Measurements from ENCODE around the gene RAET1G. TPM values are rescaled to one million over a fixed set of nuclear protein-coding genes. Genes with fewer than 3 reads are reported as not detected.

Gene RAET1G
- total and polyA plus RNA-seq, 2 donors (not counting 3 experiments of a cell fraction or from before 2014, with no cell fraction given) = 1.6 to 2.1 TPM

DNA sequence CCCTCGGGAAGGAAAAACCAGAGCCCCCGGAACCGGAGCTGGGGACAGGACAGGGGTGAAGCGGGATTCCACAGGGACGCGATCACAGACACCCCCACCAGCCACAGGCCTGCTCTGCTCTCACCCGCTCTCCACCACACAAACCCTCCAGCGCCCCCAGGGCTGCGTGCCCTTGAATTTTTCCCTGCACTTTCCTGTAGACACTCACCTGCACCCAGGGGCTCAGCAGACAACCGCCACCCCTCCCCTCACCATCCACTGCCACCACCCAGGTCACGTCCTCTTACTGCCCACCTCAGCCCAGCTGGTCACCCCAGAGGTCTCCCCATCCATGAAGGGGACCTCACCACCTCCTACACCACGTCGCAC lies 19.5 kb upstream of the RAET1G start:
- H3K4me2 ChIP-seq (ENCODE audit: insufficient read depth, low read length) = peak overlapping the region; percentile 90
- peaks cover 23 to 31% of the 10 kb centered on the region in 2 experiments for H3K27me3 ChIP-seq (ENCODE audit: control insufficient read depth in 2 of 2, insufficient read depth in 2 of 2, low read length in 2 of 2)
- TF ChIP-seq POLR2AphosphoS5 (IDR thresholded peaks at IDR 0.05; ENCODE audit: insufficient read depth, low read depth, low read length) (no peak), MYC (IDR thresholded peaks at IDR 0.05; ENCODE audit: low read depth, low read length) (no peak), POLR2A (IDR thresholded peaks at IDR 0.05; ENCODE audit: low read depth, low read length) (no peak), FOS (IDR thresholded peaks at IDR 0.05; ENCODE audit: borderline replicate concordance, insufficient read depth, low read length) (no peak), JUN (IDR thresholded peaks at IDR 0.05; ENCODE audit: borderline replicate concordance, insufficient read depth, insufficient read length, low read depth) (no peak)
- TF ChIP-seq, protein P1, sequence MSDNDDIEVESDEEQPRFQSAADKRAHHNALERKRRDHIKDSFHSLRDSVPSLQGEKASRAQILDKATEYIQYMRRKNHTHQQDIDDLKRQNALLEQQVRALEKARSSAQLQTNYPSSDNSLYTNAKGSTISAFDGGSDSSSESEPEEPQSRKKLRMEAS (IDR thresholded peaks at IDR 0.05; ENCODE audit: insufficient read depth, insufficient read length) = no peak
- TF ChIP-seq, protein P2, sequence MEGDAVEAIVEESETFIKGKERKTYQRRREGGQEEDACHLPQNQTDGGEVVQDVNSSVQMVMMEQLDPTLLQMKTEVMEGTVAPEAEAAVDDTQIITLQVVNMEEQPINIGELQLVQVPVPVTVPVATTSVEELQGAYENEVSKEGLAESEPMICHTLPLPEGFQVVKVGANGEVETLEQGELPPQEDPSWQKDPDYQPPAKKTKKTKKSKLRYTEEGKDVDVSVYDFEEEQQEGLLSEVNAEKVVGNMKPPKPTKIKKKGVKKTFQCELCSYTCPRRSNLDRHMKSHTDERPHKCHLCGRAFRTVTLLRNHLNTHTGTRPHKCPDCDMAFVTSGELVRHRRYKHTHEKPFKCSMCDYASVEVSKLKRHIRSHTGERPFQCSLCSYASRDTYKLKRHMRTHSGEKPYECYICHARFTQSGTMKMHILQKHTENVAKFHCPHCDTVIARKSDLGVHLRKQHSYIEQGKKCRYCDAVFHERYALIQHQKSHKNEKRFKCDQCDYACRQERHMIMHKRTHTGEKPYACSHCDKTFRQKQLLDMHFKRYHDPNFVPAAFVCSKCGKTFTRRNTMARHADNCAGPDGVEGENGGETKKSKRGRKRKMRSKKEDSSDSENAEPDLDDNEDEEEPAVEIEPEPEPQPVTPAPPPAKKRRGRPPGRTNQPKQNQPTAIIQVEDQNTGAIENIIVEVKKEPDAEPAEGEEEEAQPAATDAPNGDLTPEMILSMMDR (IDR thresholded peaks at IDR 0.05; ENCODE audit: extremely low read depth in 1 of 2, insufficient read depth in 1 of 2, low read depth in 1 of 2, low read length in 2 of 2) = no peak
- intact Hi-C loops (cut with micrococcal nuclease) = no loop called here
- peaks cover 14% of the 10 kb centered on the region for H3K4me1 ChIP-seq (ENCODE audit: control insufficient read depth, extremely low read depth, insufficient read depth, low read length)
- no TSS peak for BruUV-seq (replicated peaks)
- DNase-seq (ENCODE audit: low read depth, low spot score) (no peak), FAIRE-seq (no peak)
- POLR2A ChIA-PET = no interaction called here
- H3K27ac ChIP-seq (ENCODE audit: insufficient read depth, low read depth, low read length) = peak overlapping the region; percentile 34
- peak overlapping the region; percentile 72 to 84 (median 73) for H3K4me3 ChIP-seq (replicated peaks in 1 of 3; ENCODE audit: insufficient read depth in 1 of 3, low read depth in 1 of 3, low read length in 3 of 3)
- no peaks in the 10 kb centered on the region for H3K9me1 ChIP-seq (replicated peaks; ENCODE audit: control insufficient read depth, extremely low read depth, insufficient read depth, low read length)
- no peaks in the 10 kb centered on the region for H4K20me1 ChIP-seq (replicated peaks; ENCODE audit: control insufficient read depth, extremely low read depth, insufficient read depth, low read length)
- dilution Hi-C loops (cut with MboI; ENCODE audit: extremely low pct_ligation_motif_present, low sequenced_read_pairs) = no loop called here
- no peaks in the 10 kb centered on the region for H3K9me3 ChIP-seq (replicated peaks; ENCODE audit: control insufficient read depth, insufficient read depth, low read length)
- H3K79me2 ChIP-seq (ENCODE audit: control insufficient read depth, insufficient read depth, low read length) = no peaks in the 10 kb centered on the region
- H2AFZ ChIP-seq (ENCODE audit: low read depth, low read length) = peak overlapping the region; percentile 95
- peaks cover 0 to 3% of the 10 kb centered on the region in 2 experiments for H3K36me3 ChIP-seq (ENCODE audit: control insufficient read depth in 2 of 2, extremely low read depth in 1 of 2, insufficient read depth in 2 of 2, low read length in 2 of 2)
- CTCF ChIA-PET = no interaction called here
- H3K9ac ChIP-seq (replicated peaks; ENCODE audit: extremely low read depth, insufficient read depth, low read length) = peak overlapping the region; percentile 74

Data from endothelial cell of umbilical vein (primary cell).